Measurements from ENCODE around the gene SERPINA9. TPM values are rescaled to one million over a fixed set of nuclear protein-coding genes. Genes with fewer than 3 reads are reported as not detected.
"Not testable (repeated sequence)": the region's sequence is repeated elsewhere in the genome, so short reads cannot be mapped to it uniquely, and the experiment has no call there.

The SERPINA9 gene
- total RNA-seq, 1 experiment from 2014 or later: not detected

- not testable (repeated sequence) for H3K4me3 ChIP-seq, H3K9me3 ChIP-seq, DNase-seq, H3K36me3 ChIP-seq, H3K27me3 ChIP-seq
Measured at GRCh38 chr14:94417497-94418205, 58.3 kb downstream of the SERPINA9 start.

Other genes starting within 250 kb of the SERPINA9 start
- not detected in 2 replicates for gene SERPINA10, start 182.9 kb downstream of the SERPINA9 start, total RNA-seq (2014; rRNA removed; shearing (Covaris generic); ENCODE audit: low replicate concordance)
- gene SERPINA6, start 152.9 kb downstream of the SERPINA9 start, total RNA-seq (2014; rRNA removed; shearing (Covaris generic); ENCODE audit: low replicate concordance): not detected in 2 replicates
- gene SERPINA2, start 109.5 kb downstream of the SERPINA9 start, total RNA-seq (2014; rRNA removed; shearing (Covaris generic); ENCODE audit: low replicate concordance): not detected in 2 replicates
- gene SERPINA1, start 87.6 kb downstream of the SERPINA9 start, total RNA-seq (2014; rRNA removed; shearing (Covaris generic); ENCODE audit: low replicate concordance): 0.89 and 27.3 TPM in 2 replicates
- gene SERPINA11, start 23.4 kb downstream of the SERPINA9 start, total RNA-seq (2014; rRNA removed; shearing (Covaris generic); ENCODE audit: low replicate concordance): not detected in 2 replicates
- not detected in 2 replicates for gene SERPINA12, start 33.3 kb upstream of the SERPINA9 start, total RNA-seq (2014; rRNA removed; shearing (Covaris generic); ENCODE audit: low replicate concordance)
- not detected in 2 replicates for gene SERPINA4, start 85.2 kb upstream of the SERPINA9 start, total RNA-seq (2014; rRNA removed; shearing (Covaris generic); ENCODE audit: low replicate concordance)
- gene SERPINA5, start 105.2 kb upstream of the SERPINA9 start, total RNA-seq (2014; rRNA removed; shearing (Covaris generic); ENCODE audit: low replicate concordance): not detected in 2 replicates
- 0.57 TPM in 1 of 2 replicates, not detected in the other for gene SERPINA3, start 136.2 kb upstream of the SERPINA9 start, total RNA-seq (2014; rRNA removed; shearing (Covaris generic); ENCODE audit: low replicate concordance)